K562 (cell line): ENCODE measurements around the gene NRIP2. TPM values are rescaled to one million over a fixed set of nuclear protein-coding genes. Genes with fewer than 3 reads are reported as not detected.

ENCODE experiments used
- ARNT ChIP-seq, 2 experiments: fragments of 450-650 bp; IDR thresholded peaks; 2 replicates each; pipeline ENCODE4 v1.6.1; 2016; ENCODE audit warnings: mild to moderate bottlenecking in 1 of 2
- GATAD2A ChIP-seq: fragments of 450-650 bp; IDR thresholded peaks from 2 replicates; pipeline ENCODE4 v1.6.1; 2017
- HDGF ChIP-seq: fragments of 450-650 bp; IDR thresholded peaks from 2 replicates; pipeline ENCODE4 v1.6.1; 2016
- HOXB6 ChIP-seq: fragments of 250-450 bp; sonication (Bioruptor Pico); IDR thresholded peaks from 2 replicates; pipeline ENCODE4 v1.5.1; 2022; ENCODE audit warnings: mild to moderate bottlenecking, borderline replicate concordance
- MAFG ChIP-seq: fragments of 450-650 bp; conservative IDR thresholded peaks from 2 replicates; pipeline ENCODE4 v1.6.1; 2016; ENCODE audit warnings: missing genetic modification characterization, missing compliant biosample characterization
- MAZ ChIP-seq, 2 experiments: fragments of 450-650 bp in 1 of 2; sonication (generic) in 1 of 2; formaldehyde crosslinking; IDR thresholded peaks in 1 of 2; conservative IDR thresholded peaks in 1 of 2; 2 replicates each; pipeline versions ENCODE4 v1.4.0 to v1.5.0; 2020; ENCODE audit warnings: mild to moderate bottlenecking in 1 of 2, missing genetic modification reagents in 1 of 2
- MCM3 ChIP-seq: fragments of 450-650 bp; IDR thresholded peaks from 2 replicates; pipeline ENCODE4 v1.6.1; 2016
- POLR2G ChIP-seq: fragments of 200-400 bp; formaldehyde crosslinking; IDR thresholded peaks from 2 replicates; pipeline ENCODE4 v1.6.1; 2017; ENCODE audit warnings: low read depth, mild to moderate bottlenecking, antibody characterized with exemption, low read length, moderate library complexity
- POU5F1 ChIP-seq: fragments of 150-350 bp; IDR thresholded peaks from 2 replicates; pipeline ENCODE4 v1.6.1; 2014; ENCODE audit warnings: borderline replicate concordance, low read length, low read depth, mild to moderate bottlenecking; ENCODE audit not compliant: partially characterized antibody
- RBM22 ChIP-seq: fragments of 200-400 bp; formaldehyde crosslinking; IDR thresholded peaks from 2 replicates; pipeline ENCODE4 v1.6.1; 2018; ENCODE audit warnings: low read length, low read depth; ENCODE audit not compliant: poor library complexity, severe bottlenecking
- RHOXF2B ChIP-seq: fragments of 250-450 bp; sonication (Bioruptor Pico); conservative IDR thresholded peaks from 2 replicates; pipeline ENCODE4 v1.5.1; 2021
- SMAD3 ChIP-seq: fragments of 450-650 bp; formaldehyde crosslinking; conservative IDR thresholded peaks from 2 replicates; pipeline ENCODE4 v1.4.0; 2020; ENCODE audit warnings: mild to moderate bottlenecking
- STAG1 ChIP-seq: sonication (generic); formaldehyde crosslinking; IDR thresholded peaks from 2 replicates; pipeline ENCODE4 v1.5.0; 2020; ENCODE audit warnings: missing genetic modification reagents, borderline replicate concordance
- SUPT5H ChIP-seq: fragments of 450-650 bp; IDR thresholded peaks from 2 replicates; pipeline ENCODE4 v1.6.1; 2016
- ZNF146 ChIP-seq: IDR thresholded peaks from one replicate; pipeline ENCODE4 v1.6.1; 2018; ENCODE audit warnings: missing compliant biosample characterization; ENCODE audit not compliant: unreplicated experiment
- ZNF197 ChIP-seq: fragments of 200-800 bp; sonication (Bioruptor generic); IDR thresholded peaks from 2 replicates; pipeline ENCODE4 v1.6.1; 2016; ENCODE audit warnings: low read depth, missing genetic modification characterization, missing compliant biosample characterization
- ZSCAN32 ChIP-seq: fragments of 450-650 bp; formaldehyde crosslinking; IDR thresholded peaks from 2 replicates; pipeline ENCODE4 v1.4.0; 2020; ENCODE audit warnings: mild to moderate bottlenecking, moderate library complexity
- polyA plus RNA-seq, 8 experiments: library from polyadenylated mRNA; depleted of rRNA in 4 of 8; stranded (reverse) in 5 of 8; unstranded in 3 of 8; fragments of >200 nt; fragmentation: Nextera tagmentation in 2 of 8; fragmentation: Illumina TruSeq in 1 of 8; extraction: Ambion mirVana in 2 of 8; extraction: Trizol in 1 of 8; gene quantifications; 2 replicates each; pipeline versions ENCODE4 v1.2.1 to v1.2.3, GENCODE V29; 2011 to 2014; ENCODE audit warnings: inconsistent platforms in 1 of 8, missing spikeins in 1 of 8
- total RNA-seq, 7 experiments: library from RNA; depleted of rRNA in 6 of 7; stranded (reverse); fragments of >200 nt in 6 of 7; fragmentation: Illumina TruSeq in 2 of 7; extraction: Trizol in 2 of 7; gene quantifications; 2 replicates each; pipeline versions ENCODE4 v1.2.1 to v1.2.3, GENCODE V29; 2011 to 2021; ENCODE audit warnings: low replicate concordance in 1 of 7
- TF ChIP-seq, protein P1 (sequence below): IDR thresholded peaks from 2 replicates; pipeline ENCODE4 v1.6.1; 2011; ENCODE audit warnings: borderline replicate concordance, low read depth, mild to moderate bottlenecking, moderate library complexity, low read length; ENCODE audit not compliant: insufficient read depth, poor library complexity, severe bottlenecking
- TF ChIP-seq, protein P2 (sequence below): fragments of 450-650 bp; conservative IDR thresholded peaks from 2 replicates; pipeline ENCODE4 v1.6.1; 2016; ENCODE audit warnings: missing genetic modification characterization, low read depth, mild to moderate bottlenecking, control low read depth, missing compliant biosample characterization
- TF ChIP-seq, protein P3 (sequence below): fragments of 250-450 bp; sonication (Bioruptor Pico); IDR thresholded peaks from 2 replicates; pipeline ENCODE4 v1.5.0; 2020; ENCODE audit warnings: mild to moderate bottlenecking
- TF ChIP-seq, protein P4 (sequence below): sonication (generic); formaldehyde crosslinking; IDR thresholded peaks from 2 replicates; pipeline ENCODE4 v1.8.0; 2022; ENCODE audit warnings: mild to moderate bottlenecking, missing genetic modification reagents

NRIP2 gene
- total and polyA plus RNA-seq, 9 of the 15 experiments (the other 6 are each of a cell fraction or from before 2014, with no cell fraction given): 0.07 to 0.10 TPM; not detected in 7

DNA sequence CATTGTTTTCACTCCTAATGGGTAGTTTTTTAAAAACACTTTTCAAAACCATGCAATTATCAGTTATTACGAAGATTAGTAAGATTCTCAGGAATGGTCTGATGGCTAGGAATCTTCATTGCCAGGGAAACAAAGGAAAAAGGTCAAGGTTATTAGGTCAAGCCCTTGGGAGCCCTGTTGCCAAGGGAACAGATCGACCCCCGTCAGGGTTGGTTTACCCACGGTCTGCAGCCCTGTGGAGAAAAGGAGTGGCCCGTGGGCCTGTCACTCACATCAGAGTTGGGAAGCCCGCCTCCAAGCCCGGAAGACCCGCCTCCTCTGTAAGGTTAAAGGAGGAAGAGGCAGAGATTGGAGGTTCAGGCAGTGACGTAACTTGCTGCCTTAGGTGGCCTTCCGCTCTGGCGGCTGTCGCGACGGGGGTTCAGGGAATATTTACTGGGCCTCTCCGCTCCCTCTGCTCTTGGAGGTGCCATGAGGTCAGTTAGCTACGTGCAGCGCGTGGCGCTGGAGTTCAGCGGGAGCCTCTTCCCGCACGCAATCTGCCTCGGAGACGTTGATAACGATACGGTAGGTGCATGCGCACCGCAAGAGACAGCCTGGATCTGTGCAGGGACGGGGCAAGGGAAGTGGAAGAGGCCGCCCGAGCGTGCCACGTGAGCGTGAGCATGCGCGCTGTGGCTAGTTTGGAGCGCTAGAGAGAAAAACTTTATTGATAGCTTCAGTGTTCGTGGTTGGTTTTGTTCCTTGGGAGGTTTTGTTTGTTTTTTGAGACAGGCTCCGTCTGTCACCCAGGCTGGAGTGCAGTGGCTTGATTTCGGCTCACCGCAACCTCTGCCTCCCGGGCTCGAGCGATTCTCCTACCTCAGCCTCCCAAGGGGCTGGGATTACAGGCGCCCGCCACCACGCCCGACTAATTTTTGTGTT, 22.3 kb downstream of the NRIP2 start, which contains the start of gene ITFG2 (continued):
- TF ChIP-seq HOXB6 (CRISPR knock-in tag) (no peak), MAZ (CRISPR knock-in tag; conservative IDR thresholded peaks at IDR 0.05 in 1 of 2, IDR thresholded peaks at IDR 0.05 in 1 of 2) (peak in 1 of 2 experiments; percentile 54; a peak in 2 of 4 replicates), SMAD3 (CRISPR knock-in tag) (no peak), POU5F1 (no peak), RHOXF2B (CRISPR knock-in tag) (no peak), ARNT (IDR thresholded peaks at IDR 0.05) (peak; percentile 44 to 73; a peak in 3 of 4 replicates), SUPT5H (peak; percentile 97), GATAD2A (no peak), ZNF146 (CRISPR knock-in tag) (no peak), MAFG (tag) (no peak), POLR2G (peak; percentile 94), ZSCAN32 (CRISPR knock-in tag) (no peak), MCM3 (no peak), RBM22 (no peak), HDGF (no peak), STAG1 (CRISPR knock-in tag) (no peak), ZNF197 (no peak)
- TF ChIP-seq, protein P1, sequence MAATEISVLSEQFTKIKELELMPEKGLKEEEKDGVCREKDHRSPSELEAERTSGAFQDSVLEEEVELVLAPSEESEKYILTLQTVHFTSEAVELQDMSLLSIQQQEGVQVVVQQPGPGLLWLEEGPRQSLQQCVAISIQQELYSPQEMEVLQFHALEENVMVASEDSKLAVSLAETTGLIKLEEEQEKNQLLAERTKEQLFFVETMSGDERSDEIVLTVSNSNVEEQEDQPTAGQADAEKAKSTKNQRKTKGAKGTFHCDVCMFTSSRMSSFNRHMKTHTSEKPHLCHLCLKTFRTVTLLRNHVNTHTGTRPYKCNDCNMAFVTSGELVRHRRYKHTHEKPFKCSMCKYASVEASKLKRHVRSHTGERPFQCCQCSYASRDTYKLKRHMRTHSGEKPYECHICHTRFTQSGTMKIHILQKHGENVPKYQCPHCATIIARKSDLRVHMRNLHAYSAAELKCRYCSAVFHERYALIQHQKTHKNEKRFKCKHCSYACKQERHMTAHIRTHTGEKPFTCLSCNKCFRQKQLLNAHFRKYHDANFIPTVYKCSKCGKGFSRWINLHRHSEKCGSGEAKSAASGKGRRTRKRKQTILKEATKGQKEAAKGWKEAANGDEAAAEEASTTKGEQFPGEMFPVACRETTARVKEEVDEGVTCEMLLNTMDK: no peak
- TF ChIP-seq, protein P2, sequence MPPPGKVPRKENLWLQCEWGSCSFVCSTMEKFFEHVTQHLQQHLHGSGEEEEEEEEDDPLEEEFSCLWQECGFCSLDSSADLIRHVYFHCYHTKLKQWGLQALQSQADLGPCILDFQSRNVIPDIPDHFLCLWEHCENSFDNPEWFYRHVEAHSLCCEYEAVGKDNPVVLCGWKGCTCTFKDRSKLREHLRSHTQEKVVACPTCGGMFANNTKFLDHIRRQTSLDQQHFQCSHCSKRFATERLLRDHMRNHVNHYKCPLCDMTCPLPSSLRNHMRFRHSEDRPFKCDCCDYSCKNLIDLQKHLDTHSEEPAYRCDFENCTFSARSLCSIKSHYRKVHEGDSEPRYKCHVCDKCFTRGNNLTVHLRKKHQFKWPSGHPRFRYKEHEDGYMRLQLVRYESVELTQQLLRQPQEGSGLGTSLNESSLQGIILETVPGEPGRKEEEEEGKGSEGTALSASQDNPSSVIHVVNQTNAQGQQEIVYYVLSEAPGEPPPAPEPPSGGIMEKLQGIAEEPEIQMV (tag): no peak
- TF ChIP-seq, protein P3, sequence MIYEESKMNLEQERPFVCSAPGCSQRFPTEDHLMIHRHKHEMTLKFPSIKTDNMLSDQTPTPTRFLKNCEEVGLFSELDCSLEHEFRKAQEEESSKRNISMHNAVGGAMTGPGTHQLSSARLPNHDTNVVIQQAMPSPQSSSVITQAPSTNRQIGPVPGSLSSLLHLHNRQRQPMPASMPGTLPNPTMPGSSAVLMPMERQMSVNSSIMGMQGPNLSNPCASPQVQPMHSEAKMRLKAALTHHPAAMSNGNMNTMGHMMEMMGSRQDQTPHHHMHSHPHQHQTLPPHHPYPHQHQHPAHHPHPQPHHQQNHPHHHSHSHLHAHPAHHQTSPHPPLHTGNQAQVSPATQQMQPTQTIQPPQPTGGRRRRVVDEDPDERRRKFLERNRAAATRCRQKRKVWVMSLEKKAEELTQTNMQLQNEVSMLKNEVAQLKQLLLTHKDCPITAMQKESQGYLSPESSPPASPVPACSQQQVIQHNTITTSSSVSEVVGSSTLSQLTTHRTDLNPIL (CRISPR knock-in tag): no peak
- TF ChIP-seq, protein P4, sequence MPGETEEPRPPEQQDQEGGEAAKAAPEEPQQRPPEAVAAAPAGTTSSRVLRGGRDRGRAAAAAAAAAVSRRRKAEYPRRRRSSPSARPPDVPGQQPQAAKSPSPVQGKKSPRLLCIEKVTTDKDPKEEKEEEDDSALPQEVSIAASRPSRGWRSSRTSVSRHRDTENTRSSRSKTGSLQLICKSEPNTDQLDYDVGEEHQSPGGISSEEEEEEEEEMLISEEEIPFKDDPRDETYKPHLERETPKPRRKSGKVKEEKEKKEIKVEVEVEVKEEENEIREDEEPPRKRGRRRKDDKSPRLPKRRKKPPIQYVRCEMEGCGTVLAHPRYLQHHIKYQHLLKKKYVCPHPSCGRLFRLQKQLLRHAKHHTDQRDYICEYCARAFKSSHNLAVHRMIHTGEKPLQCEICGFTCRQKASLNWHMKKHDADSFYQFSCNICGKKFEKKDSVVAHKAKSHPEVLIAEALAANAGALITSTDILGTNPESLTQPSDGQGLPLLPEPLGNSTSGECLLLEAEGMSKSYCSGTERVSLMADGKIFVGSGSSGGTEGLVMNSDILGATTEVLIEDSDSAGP (CRISPR knock-in tag): no peak
